ENCODE measurements around the gene MYOF.

MYOF gene

GRCh38 chr10:93464776-93465388, 17.3 kb downstream of the MYOF start:
- Histone ChIP-seq H3K9ac (ENCODE audit: low read length) (no peak overlapping the region), H3K4me3 (ENCODE audit: low read depth, low read length) (no peak overlapping the region), H3K4me1 (ENCODE audit: control insufficient read depth, insufficient read depth, low read length) (peaks cover 15% of the 10 kb centered on the region; the same call in 1 of the 2 replicates), H3K27ac (ENCODE audit: low read depth, low read length) (no peak overlapping the region), H3K9me3 (ENCODE audit: control insufficient read depth, insufficient read depth, low read depth, low read length) (no peaks in the 10 kb centered on the region), H3K36me3 (ENCODE audit: control insufficient read depth, insufficient read depth, low read length) (no peaks in the 10 kb centered on the region), H3K27me3 (ENCODE audit: control insufficient read depth, insufficient read depth, low read length) (no peaks in the 10 kb centered on the region)

GRCh38 chr10:93463723-93464476, 18.2 kb downstream of the MYOF start:
- no peak overlapping the region for H3K27ac ChIP-seq (ENCODE audit: low read depth, low read length)
- H3K9ac ChIP-seq (ENCODE audit: low read length): no peak overlapping the region
- peaks cover 20% of the 10 kb centered on the region; the same call in 1 of the 2 replicates for H3K4me1 ChIP-seq (ENCODE audit: control insufficient read depth, insufficient read depth, low read length)
- no peak overlapping the region for H3K4me3 ChIP-seq (ENCODE audit: low read depth, low read length)
- no peaks in the 10 kb centered on the region for H3K9me3 ChIP-seq (ENCODE audit: control insufficient read depth, insufficient read depth, low read depth, low read length)
- H3K36me3 ChIP-seq (ENCODE audit: control insufficient read depth, insufficient read depth, low read length): no peaks in the 10 kb centered on the region
- H3K27me3 ChIP-seq (ENCODE audit: control insufficient read depth, insufficient read depth, low read length): no peaks in the 10 kb centered on the region

- Histone ChIP-seq H3K4me3 (ENCODE audit: low read depth, low read length) (no peak overlapping the region), H3K9ac (ENCODE audit: low read length) (no peak overlapping the region), H3K27ac (ENCODE audit: low read depth, low read length) (no peak overlapping the region), H3K27me3 (ENCODE audit: control insufficient read depth, insufficient read depth, low read length) (no peaks in the 10 kb centered on the region), H3K9me3 (ENCODE audit: control insufficient read depth, insufficient read depth, low read depth, low read length) (no peaks in the 10 kb centered on the region), H3K4me1 (ENCODE audit: control insufficient read depth, insufficient read depth, low read length) (peaks cover 21% of the 10 kb centered on the region; the same call in 1 of the 2 replicates), H3K36me3 (ENCODE audit: control insufficient read depth, insufficient read depth, low read length) (no peaks in the 10 kb centered on the region)
These were observed 19.3 kb downstream of the MYOF start for GRCh38 chr10:93462881-93463280.

GRCh38 chr10:93462371-93462770, 19.8 kb downstream of the MYOF start:
- Histone ChIP-seq H3K9me3 (ENCODE audit: control insufficient read depth, insufficient read depth, low read depth, low read length) (no peaks in the 10 kb centered on the region), H3K9ac (ENCODE audit: low read length) (no peak overlapping the region), H3K4me3 (ENCODE audit: low read depth, low read length) (no peak overlapping the region), H3K27ac (ENCODE audit: low read depth, low read length) (no peak overlapping the region), H3K36me3 (ENCODE audit: control insufficient read depth, insufficient read depth, low read length) (no peaks in the 10 kb centered on the region), H3K27me3 (ENCODE audit: control insufficient read depth, insufficient read depth, low read length) (no peaks in the 10 kb centered on the region), H3K4me1 (ENCODE audit: control insufficient read depth, insufficient read depth, low read length) (peaks cover 21% of the 10 kb centered on the region; the same call in 1 of the 2 replicates)

DNA sequence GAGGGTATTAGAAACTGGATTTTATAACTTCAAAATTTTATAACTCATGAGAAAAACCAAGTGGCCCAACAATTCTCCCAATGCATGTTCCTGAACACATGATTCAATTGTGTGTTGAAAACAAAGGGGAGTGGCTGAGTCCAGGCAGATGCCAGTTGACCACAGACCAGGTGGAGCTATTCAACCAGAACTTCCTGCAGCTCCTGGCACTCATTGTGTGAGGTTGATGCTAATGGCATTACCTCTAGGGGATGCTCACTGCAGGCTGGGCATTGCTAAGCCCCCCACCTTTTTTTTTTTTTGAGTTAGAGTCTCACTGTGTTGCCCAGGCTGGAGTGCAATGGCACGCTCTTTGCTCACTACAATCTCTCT, 20.3 kb downstream of the MYOF start:
- Histone ChIP-seq H3K4me3 (ENCODE audit: low read depth, low read length) (no peak overlapping the region), H3K36me3 (ENCODE audit: control insufficient read depth, insufficient read depth, low read length) (no peaks in the 10 kb centered on the region), H3K9me3 (ENCODE audit: control insufficient read depth, insufficient read depth, low read depth, low read length) (no peaks in the 10 kb centered on the region), H3K9ac (ENCODE audit: low read length) (no peak overlapping the region), H3K27me3 (ENCODE audit: control insufficient read depth, insufficient read depth, low read length) (no peaks in the 10 kb centered on the region), H3K4me1 (ENCODE audit: control insufficient read depth, insufficient read depth, low read length) (peaks cover 21% of the 10 kb centered on the region; the same call in 1 of the 2 replicates), H3K27ac (ENCODE audit: low read depth, low read length) (no peak overlapping the region)

GRCh38 chr10:93461109-93461806, 20.9 kb downstream of the MYOF start:
- Histone ChIP-seq H3K27ac (ENCODE audit: low read depth, low read length) (no peak overlapping the region), H3K4me1 (ENCODE audit: control insufficient read depth, insufficient read depth, low read length) (peaks cover 18% of the 10 kb centered on the region; the same call in 1 of the 2 replicates), H3K9me3 (ENCODE audit: control insufficient read depth, insufficient read depth, low read depth, low read length) (no peaks in the 10 kb centered on the region), H3K36me3 (ENCODE audit: control insufficient read depth, insufficient read depth, low read length) (no peaks in the 10 kb centered on the region), H3K9ac (ENCODE audit: low read length) (no peak overlapping the region), H3K27me3 (ENCODE audit: control insufficient read depth, insufficient read depth, low read length) (no peaks in the 10 kb centered on the region), H3K4me3 (ENCODE audit: low read depth, low read length) (no peak overlapping the region)

DNA sequence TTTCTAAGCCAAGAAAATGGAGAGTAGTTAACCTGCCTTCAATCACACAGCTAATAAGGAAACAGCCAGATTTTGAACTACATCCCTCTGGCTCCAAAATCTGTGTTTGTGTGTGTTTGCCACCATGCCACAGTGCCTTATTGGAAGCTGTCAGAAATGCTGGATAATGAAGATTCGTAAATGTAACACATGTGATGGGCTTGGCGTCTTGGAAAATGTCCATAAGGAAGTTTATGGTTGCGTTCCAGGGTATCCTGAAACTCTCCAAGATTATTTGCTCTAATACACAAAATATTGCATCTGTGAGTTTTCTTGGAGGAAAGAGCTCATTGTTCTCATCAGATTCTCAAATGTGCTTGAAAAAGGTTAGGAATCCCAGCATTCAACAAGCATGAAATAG, 22.7 kb downstream of the MYOF start:
- peak overlapping the region; percentile 7; the same call in 1 of the 2 replicates for H3K27ac ChIP-seq (ENCODE audit: low read depth, low read length)
- H3K27me3 ChIP-seq (ENCODE audit: control insufficient read depth, insufficient read depth, low read length): no peaks in the 10 kb centered on the region
- no peaks in the 10 kb centered on the region for H3K9me3 ChIP-seq (ENCODE audit: control insufficient read depth, insufficient read depth, low read depth, low read length)
- H3K4me1 ChIP-seq (ENCODE audit: control insufficient read depth, insufficient read depth, low read length): peaks cover 10% of the 10 kb centered on the region; the same call in 1 of the 2 replicates
- no peaks in the 10 kb centered on the region for H3K36me3 ChIP-seq (ENCODE audit: control insufficient read depth, insufficient read depth, low read length)
- H3K9ac ChIP-seq (ENCODE audit: low read length): peak overlapping the region; percentile 27
- no peak overlapping the region for H3K4me3 ChIP-seq (ENCODE audit: low read depth, low read length)

DNA sequence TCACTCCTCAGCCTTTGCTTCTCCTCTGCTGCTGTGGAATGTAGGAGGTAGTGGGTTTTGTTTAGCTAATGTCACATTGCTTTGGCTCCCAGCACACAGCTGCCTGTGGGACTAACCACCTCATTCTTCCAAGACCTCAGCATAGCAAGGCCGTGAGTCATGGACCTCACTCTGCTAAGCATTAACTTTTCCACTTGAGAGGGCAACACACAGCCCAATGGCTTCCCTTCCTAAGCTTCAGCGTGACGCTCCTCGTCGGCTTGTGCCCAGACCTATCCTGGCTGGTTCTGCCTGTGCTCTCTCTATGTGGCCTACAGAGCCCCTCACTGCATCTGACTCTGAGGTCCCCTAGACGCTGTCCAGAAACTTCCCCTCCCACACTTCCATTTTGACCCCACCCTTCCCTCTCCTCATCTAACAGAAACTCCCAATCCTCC, 23.3 kb downstream of the MYOF start:
- Histone ChIP-seq H3K9me3 (ENCODE audit: control insufficient read depth, insufficient read depth, low read depth, low read length) (no peaks in the 10 kb centered on the region), H3K27me3 (ENCODE audit: control insufficient read depth, insufficient read depth, low read length) (no peaks in the 10 kb centered on the region), H3K27ac (ENCODE audit: low read depth, low read length) (peak overlapping the region; percentile 7; the same call in 1 of the 2 replicates), H3K36me3 (ENCODE audit: control insufficient read depth, insufficient read depth, low read length) (no peaks in the 10 kb centered on the region), H3K4me3 (ENCODE audit: low read depth, low read length) (no peak overlapping the region), H3K4me1 (ENCODE audit: control insufficient read depth, insufficient read depth, low read length) (peaks cover 10% of the 10 kb centered on the region; the same call in 1 of the 2 replicates), H3K9ac (ENCODE audit: low read length) (peak overlapping the region; percentile 27)

GRCh38 chr10:93457511-93457910, 24.6 kb downstream of the MYOF start:
- peaks cover 10% of the 10 kb centered on the region; the same call in 1 of the 2 replicates for H3K4me1 ChIP-seq (ENCODE audit: control insufficient read depth, insufficient read depth, low read length)
- H3K27ac ChIP-seq (ENCODE audit: low read depth, low read length): no peak overlapping the region
- no peaks in the 10 kb centered on the region for H3K27me3 ChIP-seq (ENCODE audit: control insufficient read depth, insufficient read depth, low read length)
- no peak overlapping the region for H3K4me3 ChIP-seq (ENCODE audit: low read depth, low read length)
- H3K9ac ChIP-seq (ENCODE audit: low read length): no peak overlapping the region
- H3K9me3 ChIP-seq (ENCODE audit: control insufficient read depth, insufficient read depth, low read depth, low read length): no peaks in the 10 kb centered on the region
- no peaks in the 10 kb centered on the region for H3K36me3 ChIP-seq (ENCODE audit: control insufficient read depth, insufficient read depth, low read length)

- Histone ChIP-seq H3K4me1 (ENCODE audit: control insufficient read depth, insufficient read depth, low read length) (peaks cover 10% of the 10 kb centered on the region; the same call in 1 of the 2 replicates), H3K27me3 (ENCODE audit: control insufficient read depth, insufficient read depth, low read length) (no peaks in the 10 kb centered on the region), H3K4me3 (ENCODE audit: low read depth, low read length) (no peak overlapping the region), H3K9me3 (ENCODE audit: control insufficient read depth, insufficient read depth, low read depth, low read length) (no peaks in the 10 kb centered on the region), H3K27ac (ENCODE audit: low read depth, low read length) (no peak overlapping the region), H3K9ac (ENCODE audit: low read length) (no peak overlapping the region), H3K36me3 (ENCODE audit: control insufficient read depth, insufficient read depth, low read length) (no peaks in the 10 kb centered on the region)
These were observed 25.7 kb downstream of the MYOF start for GRCh38 chr10:93456480-93456879.

- Histone ChIP-seq H3K36me3 (ENCODE audit: control insufficient read depth, insufficient read depth, low read length) (no peaks in the 10 kb centered on the region), H3K27me3 (ENCODE audit: control insufficient read depth, insufficient read depth, low read length) (no peaks in the 10 kb centered on the region), H3K9ac (ENCODE audit: low read length) (no peak overlapping the region), H3K27ac (ENCODE audit: low read depth, low read length) (no peak overlapping the region), H3K4me1 (ENCODE audit: control insufficient read depth, insufficient read depth, low read length) (peaks cover 10% of the 10 kb centered on the region; the same call in 1 of the 2 replicates), H3K4me3 (ENCODE audit: low read depth, low read length) (no peak overlapping the region), H3K9me3 (ENCODE audit: control insufficient read depth, insufficient read depth, low read depth, low read length) (no peaks in the 10 kb centered on the region)
These were observed 27.4 kb downstream of the MYOF start for GRCh38 chr10:93454736-93455135.
